GM21367 (cell line): ENCODE results near the gene MYO5C.
"Not testable (repeated sequence)": the region's sequence is repeated elsewhere in the genome, so short reads cannot be mapped to it uniquely, and the experiment has no call there.

ENCODE experiments used
- ATAC-seq: cut with Tn5 transposase; IDR thresholded peaks from one replicate; pipeline ENCODE4 v1.9.1; 2021; ENCODE audit not compliant: unreplicated experiment

MYO5C gene

GRCh38 chr15:52309154-52309548 is 13.5 kb upstream of the MYO5C start:
- ATAC-seq = peak; percentile 46

- peak; percentile 52 for ATAC-seq
Measured at GRCh38 chr15:52308446-52309153, 13.0 kb upstream of the MYO5C start.

DNA sequence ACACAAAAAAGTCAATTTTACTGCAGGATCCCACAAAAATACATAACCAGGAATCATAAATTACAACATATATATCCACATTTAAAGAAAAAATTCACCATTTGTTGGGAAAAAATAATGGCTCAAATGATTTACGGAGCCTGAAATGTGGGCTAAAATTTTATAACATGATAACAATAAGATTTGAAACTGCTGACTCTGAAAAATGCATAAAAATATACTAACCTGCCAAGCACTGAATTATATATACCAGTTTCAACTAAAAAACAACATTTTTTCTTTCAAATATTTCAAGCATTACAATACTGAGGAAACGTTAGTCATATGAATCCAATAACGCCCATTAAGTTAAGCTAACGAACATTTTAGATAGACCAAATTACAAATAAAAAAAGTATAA is 12.2 kb upstream of the MYO5C start:
- ATAC-seq = no peak

GRCh38 chr15:52306270-52306669 is 10.7 kb upstream of the MYO5C start:
- ATAC-seq = no peak

DNA sequence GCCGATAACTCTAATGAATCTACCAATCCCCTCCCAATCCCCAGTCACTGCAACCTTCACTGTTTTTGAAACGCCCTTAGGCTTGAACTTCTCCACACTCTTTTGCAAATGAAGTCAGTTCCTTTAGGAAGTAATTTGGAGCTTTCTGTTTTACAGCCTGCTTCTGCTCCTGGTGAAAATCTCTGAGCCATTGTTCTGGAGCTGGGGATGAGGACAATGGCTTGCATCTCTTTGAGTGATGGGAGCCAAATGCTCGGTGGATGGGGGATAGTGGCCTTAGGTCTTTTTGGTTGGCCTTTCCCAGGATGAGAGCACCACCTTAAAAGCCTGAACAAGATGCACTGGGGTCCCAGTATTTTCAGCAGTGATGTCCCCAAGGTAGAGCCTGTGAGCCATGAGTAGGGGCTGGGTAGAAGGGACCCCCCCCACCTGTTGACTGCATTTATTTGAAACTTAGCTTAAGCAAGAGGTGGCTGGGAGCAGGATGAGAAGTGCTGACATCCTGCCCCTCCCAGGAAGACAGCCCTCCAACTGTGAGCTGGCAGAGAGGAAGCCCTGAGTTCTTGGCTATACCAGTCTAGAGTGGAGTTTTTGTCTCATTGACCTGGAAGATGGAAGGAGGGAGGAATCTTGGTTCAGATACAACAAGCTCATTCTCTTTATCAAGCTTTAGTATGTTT is 7.6 kb upstream of the MYO5C start:
- no peak for ATAC-seq

DNA sequence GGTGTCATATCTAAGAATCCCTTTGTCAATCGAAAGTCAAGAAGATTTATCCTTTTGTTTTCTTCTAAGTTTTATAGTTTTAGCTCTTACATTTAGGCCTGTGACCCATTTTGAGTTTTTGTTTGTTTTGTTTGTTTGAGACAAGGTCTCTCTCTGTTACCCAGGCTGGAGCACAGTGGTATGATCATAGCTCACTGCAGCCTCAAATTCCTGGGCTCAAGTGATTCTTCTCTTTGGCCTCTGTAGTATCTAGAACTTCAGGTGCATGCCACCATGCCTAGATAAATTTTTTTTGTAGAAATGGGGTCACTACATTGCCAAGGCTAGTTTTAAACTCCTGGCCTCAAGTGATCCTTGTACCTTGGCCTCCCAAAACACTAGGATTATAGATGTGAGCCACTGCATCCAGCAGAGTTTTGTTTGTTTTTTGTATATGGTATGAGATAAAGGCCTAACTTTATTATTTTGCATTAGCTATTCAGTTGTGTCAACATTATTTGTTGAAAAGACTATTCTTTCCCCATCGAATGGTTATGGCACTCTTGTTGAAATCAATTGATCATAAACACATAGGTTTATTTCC is 5.8 kb upstream of the MYO5C start:
- no peak for ATAC-seq

DNA sequence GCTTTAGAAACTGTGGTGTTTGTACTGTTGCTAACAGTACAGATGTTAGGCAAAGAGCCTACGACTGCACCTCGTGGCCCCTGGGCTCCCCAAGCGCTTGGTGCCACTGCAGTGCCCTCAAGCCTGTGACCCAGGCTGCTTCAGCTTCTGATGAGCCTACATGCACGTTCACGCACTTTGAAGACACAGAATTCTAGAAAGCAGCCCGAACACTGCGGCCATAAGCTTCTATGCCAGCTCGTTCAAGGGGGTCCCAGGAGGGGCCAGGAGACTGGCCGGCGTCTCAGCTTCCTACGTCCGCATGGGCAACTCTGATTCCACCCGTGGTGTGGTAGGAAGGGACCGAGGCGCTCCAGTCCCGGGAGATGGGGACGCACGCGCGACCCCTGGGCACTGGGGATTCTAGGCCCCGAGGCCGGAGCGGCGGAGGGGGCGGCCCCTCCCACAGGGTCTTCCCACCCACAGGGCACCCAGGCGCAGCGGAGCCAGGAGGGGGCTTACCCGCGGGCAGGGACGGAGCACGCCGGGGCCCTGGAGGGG is 653 bp downstream of the MYO5C start:
- no peak for ATAC-seq

- ATAC-seq = no peak
Measured at GRCh38 chr15:52292780-52293392, 2.7 kb downstream of the MYO5C start.

- ATAC-seq = no peak
Measured at GRCh38 chr15:52291204-52291603, 4.4 kb downstream of the MYO5C start.

GRCh38 chr15:52290800-52291199 is 4.8 kb downstream of the MYO5C start:
- ATAC-seq = no peak

DNA sequence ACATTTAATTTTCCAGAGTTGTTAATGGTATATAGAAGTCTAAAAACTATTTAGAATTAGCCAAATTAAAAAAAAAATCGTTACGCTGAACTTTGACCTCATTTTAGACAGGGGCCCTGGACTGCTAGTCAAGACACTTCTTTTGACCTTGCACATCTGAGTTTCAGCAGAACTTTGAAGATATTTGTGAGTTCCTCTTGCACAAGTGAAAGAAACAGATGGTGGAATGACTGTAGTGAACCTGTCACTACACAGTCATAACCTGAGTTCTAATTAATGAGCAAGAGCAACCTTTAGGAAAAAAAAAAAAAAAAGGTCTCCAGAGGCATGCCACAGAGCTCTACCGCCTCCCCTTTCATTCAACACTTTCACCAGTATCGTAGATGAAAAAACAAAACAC is 5.3 kb downstream of the MYO5C start:
- ATAC-seq = no peak

DNA sequence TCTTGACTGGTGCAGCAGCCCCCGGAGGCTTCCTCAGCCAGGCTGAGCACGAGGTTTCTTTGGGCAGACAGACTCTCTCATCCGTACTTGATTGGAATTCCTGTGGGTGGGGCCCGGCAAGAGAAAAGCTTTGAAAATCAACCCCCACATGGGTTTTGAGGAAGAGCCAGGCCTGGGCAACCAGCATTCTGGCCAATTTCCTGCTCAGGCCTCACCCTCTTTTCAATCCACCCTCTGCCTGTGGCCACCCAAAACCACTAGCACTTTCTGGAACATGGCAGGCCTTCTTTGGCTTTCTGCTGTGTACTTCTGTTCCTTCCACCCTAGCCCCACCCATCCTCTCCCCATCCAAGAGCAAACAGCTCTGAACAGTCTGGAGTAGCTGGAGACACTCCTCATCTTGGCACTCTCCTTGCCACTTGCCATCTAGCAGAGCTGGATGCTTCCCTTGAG is 5.9 kb downstream of the MYO5C start:
- no peak for ATAC-seq

DNA sequence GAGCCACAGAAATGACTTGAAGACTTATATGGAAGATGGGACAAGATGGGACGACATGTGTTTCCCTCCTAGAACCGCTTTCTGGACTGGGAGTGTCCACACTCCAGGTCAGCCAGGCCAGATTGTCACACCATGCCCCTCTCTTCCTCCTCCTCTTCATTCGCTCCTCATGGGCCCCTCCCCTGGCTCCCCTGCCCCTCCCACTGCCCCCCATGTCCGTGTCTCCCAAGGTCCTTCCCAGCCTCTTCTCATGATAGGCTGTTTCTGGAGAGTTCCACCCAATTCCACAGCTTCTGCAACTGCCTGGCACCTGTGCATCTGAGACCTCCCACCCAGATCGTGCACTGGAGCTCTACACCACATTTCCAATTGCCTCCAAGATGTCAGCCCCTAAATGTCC is 6.6 kb downstream of the MYO5C start:
- ATAC-seq = no peak

- ATAC-seq = no peak
Measured at GRCh38 chr15:52288051-52288942, 7.3 kb downstream of the MYO5C start.

DNA sequence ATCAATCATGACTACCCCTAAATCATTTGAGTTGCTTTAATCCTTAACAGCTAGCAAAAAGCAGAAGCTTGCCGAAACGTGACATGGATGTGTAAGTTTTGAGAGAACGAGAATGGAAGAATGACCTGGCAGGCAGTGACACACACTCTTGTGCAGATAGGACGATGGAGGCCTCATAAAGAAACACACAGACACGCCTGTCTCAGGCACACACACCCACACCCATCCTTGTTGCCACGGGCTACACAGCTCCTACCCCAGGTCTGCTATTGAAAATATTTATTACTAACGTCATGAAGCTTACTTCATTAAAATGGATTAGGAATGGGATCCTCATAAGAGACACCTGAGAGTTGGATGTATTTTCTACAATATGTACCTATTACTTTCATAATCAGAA is 8.5 kb downstream of the MYO5C start:
- ATAC-seq = no peak

DNA sequence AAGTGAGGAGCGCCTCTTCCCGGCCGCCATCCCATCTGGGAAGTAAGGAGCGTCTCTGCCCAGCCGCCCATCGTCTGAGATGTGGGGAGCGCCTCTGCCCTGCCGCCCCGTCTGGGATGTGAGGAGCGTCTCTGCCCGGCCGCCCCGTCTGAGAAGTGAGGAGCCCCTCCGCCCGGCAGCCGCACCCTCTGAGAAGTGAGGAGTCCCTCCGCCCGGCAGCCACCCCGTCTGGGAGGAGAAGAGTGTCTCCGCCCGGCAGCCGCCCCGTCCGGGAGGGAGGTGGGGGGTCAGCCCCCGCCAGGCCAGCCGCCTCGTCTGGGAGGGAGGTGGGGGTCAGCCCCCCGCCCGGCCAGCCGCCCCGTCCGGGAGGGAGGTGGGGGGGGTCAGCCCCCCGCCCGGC is 9.7 kb downstream of the MYO5C start:
- not testable (repeated sequence) for ATAC-seq

GRCh38 chr15:52284164-52284563 is 11.4 kb downstream of the MYO5C start:
- no peak for ATAC-seq

DNA sequence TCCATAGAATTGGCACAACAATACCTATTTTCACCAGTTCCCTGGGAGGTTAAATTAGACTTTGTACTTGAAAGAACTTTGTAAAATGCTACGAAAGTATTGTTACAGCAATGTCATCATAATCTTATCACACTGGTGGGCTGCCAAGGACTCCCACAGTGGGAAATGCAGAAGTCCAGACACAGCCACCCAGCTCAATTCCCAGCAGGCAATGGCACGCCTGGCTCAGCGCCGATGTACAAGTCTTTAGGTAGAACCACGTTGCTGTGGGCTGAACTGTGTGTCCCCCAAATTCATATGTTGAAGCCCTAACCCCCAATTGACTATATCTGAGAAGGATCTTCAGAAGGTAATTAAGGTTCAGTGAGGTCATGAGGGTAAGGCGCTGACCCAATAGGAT is 12.3 kb downstream of the MYO5C start:
- ATAC-seq = no peak

DNA sequence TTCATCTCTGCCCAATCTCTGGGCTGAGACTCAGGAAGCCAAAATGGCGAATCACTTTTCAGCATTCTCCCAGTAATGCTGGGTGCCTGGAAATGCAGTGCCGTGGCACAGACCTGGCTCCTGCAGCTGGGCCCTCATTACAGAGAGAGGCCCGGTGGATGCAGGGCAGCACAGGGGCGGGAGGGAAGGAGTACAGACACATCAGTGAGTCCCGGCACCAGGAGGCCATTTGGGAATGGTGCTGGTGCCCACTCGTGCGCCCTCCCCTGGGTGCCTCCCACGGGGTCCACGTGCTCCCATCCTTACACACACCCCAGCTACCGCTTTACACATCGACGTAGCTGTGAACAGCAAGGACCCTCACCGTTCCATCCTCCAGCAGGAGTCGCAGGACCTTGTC is 13.2 kb downstream of the MYO5C start:
- ATAC-seq = no peak
